GM06990 (cell line): ENCODE measurements around the gene PHF10.

Experiments
- DNase-seq: peaks from one replicate; pipeline ENCODE4 v3.0.0-alpha.2; 2011; ENCODE audit not compliant: insufficient read length; ENCODE audit errors: extremely low read depth
- H3K27me3 ChIP-seq: replicated peaks from 2 replicates; pipeline ENCODE4 v1.6.0; 2011; ENCODE audit warnings: low read length; ENCODE audit not compliant: control insufficient read depth, insufficient read depth
- H3K36me3 ChIP-seq: 2 replicates; pipeline ENCODE4 v1.5.1; 2011; ENCODE audit warnings: low read length; ENCODE audit not compliant: control insufficient read depth, insufficient read depth
- H3K4me3 ChIP-seq: replicated peaks from 2 replicates; pipeline ENCODE4 v1.5.1; 2011; ENCODE audit warnings: low read depth, mild to moderate bottlenecking, control low read depth, low read length
- TF ChIP-seq, protein P1 (sequence below): IDR thresholded peaks from 2 replicates; pipeline ENCODE4 v1.5.1; 2011; ENCODE audit warnings: low read length, control low read depth, mild to moderate bottlenecking, inconsistent platforms; ENCODE audit not compliant: insufficient read depth, poor library complexity, severe bottlenecking

The PHF10 gene

DNA sequence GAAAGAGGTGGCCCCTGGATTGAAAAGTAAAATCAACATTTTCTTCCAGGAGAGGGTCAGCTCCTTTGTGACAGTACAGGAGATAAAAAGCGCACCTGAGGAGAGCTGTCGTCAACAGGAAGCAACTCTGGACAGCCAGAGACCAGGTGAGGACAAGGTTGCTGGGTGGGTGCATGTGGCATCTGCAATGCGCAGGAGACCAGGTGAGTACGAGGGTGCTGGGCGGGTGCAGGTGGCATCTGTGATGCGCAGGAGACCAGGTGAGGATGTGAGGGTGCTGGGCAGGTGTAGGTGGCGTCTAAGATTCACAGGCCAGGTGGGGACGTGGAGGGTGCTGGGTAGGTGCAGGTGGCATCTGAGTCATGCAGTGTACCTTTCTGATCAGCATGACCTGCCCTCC lies 60.8 kb downstream of the PHF10 start:
- TF ChIP-seq, protein P1, sequence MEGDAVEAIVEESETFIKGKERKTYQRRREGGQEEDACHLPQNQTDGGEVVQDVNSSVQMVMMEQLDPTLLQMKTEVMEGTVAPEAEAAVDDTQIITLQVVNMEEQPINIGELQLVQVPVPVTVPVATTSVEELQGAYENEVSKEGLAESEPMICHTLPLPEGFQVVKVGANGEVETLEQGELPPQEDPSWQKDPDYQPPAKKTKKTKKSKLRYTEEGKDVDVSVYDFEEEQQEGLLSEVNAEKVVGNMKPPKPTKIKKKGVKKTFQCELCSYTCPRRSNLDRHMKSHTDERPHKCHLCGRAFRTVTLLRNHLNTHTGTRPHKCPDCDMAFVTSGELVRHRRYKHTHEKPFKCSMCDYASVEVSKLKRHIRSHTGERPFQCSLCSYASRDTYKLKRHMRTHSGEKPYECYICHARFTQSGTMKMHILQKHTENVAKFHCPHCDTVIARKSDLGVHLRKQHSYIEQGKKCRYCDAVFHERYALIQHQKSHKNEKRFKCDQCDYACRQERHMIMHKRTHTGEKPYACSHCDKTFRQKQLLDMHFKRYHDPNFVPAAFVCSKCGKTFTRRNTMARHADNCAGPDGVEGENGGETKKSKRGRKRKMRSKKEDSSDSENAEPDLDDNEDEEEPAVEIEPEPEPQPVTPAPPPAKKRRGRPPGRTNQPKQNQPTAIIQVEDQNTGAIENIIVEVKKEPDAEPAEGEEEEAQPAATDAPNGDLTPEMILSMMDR: no peak
- H3K36me3 ChIP-seq: peaks cover 4% of the 10 kb centered on the region
- H3K4me3 ChIP-seq: no peak overlapping the region
- no peak for DNase-seq
- H3K27me3 ChIP-seq: no peaks in the 10 kb centered on the region

DNA sequence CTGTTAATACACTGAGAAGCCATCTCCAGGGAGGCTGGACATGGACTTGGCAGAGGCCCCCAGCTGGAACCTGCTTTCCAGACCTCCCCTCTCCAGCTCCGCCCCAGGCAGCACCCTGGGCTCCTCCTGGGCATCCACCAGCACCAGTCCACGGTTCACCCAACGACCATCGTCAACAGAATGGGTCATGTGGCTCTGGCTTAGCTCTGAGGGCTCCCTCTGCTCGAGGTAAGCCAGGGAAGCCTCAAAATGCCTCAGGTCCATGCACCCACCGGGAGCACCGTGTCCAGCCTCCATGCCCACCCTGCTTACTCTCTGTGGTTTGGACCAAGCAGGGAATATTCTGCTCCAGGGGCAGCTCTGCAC lies 62.9 kb downstream of the PHF10 start:
- Histone ChIP-seq H3K27me3 (no peaks in the 10 kb centered on the region), H3K4me3 (no peak overlapping the region), H3K36me3 (peaks cover 7% of the 10 kb centered on the region)
- TF ChIP-seq, protein P1: no peak
- no peak for DNase-seq

DNA sequence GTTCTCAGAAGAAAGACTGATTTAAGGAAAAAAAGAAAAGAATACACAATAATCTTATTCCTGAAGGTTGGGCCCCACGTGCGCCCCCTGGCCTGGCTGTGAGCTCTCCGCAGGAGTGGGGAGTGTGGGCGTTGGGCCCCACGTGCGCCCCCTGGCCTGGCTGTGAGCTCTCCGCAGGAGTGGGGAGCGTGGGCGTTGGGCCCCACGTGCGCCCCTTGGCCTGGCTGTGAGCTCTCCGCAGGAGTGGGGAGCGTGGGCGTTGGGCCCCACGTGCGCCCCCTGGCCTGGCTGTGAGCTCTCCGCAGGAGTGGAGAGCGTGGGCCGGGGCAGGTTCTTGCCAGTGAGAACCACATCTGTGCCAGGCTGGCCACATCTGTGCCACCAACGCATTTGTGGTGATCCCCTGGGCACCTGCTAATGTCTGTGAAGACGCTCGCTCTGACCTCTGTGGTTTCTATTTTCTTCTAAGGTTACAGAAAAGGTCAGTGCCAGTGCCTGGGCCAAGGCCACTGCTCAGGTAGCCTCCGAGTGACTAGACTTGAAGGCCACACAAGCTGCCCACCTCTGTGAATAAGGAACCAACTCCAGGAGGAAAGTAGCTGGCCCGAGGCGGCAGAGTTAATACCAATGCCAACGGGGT lies 63.4 kb downstream of the PHF10 start:
- Histone ChIP-seq H3K27me3 (no peaks in the 10 kb centered on the region), H3K36me3 (peaks cover 7% of the 10 kb centered on the region), H3K4me3 (no peak overlapping the region)
- DNase-seq: no peak
- TF ChIP-seq, protein P1: no peak

DNA sequence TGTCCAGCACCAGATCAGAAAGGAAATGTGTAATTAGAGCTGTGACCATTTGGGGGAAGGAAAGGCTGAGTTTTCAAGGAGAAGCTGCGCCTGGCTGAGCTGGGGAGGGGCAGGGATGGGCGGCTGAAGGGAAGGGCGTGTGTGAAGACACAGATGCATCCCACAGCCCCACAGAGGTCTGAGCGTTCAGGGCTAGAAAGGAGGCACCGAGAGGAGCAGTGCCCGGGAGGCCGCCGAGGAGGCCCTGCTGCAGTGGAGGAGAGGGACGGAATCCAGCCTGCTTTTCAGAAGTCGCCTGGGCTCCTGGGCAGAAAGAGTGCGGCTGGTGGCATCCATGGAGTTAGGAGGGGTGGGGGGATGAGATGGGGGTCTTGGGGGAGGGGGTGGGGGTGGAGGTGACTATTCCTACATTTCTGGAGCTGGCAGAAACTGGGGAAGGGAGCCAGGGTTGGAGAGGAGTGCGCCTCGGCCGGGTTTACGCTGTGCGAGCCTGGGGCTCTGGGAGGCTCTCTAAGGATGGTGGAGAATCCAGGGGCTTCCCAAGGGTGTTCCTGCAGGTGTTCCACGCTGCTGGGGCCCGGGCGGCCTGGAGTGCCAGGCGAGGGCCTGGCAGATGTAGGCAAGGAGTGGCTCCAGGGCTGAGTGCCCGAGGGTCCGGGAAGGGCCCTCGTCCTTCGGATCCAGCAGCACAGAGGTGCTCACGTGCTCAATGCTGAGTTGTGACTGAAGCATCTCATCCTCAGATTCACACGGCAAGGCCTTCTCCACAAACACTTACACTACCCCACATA lies 64.3 kb downstream of the PHF10 start:
- no peak for DNase-seq
- H3K27me3 ChIP-seq: no peaks in the 10 kb centered on the region
- H3K36me3 ChIP-seq: peaks cover 5% of the 10 kb centered on the region
- no peak overlapping the region for H3K4me3 ChIP-seq
- TF ChIP-seq, protein P1: no peak

DNA sequence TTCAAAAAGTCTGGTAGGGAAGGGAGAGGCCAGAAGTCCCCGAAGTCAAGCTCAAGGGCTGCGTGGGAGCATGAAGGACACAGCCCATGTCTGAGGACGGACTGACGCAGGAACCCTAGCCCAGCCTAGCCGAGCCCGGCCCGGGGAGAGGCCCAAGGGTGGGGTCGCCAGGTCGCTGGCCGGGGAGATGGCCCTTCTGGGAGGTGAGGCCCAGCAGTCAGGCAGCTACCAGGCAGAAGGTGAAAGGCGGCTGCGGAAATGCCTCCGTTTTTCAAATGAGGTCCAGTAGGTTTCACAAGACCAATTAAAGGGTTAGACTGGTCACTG lies 67.1 kb downstream of the PHF10 start:
- no peak overlapping the region for H3K4me3 ChIP-seq
- H3K27me3 ChIP-seq: no peaks in the 10 kb centered on the region
- TF ChIP-seq, protein P1: no peak
- no peak for DNase-seq
- H3K36me3 ChIP-seq: peaks cover 5% of the 10 kb centered on the region
